ENCODE data around the gene PRDM5.

PRDM5 gene

GRCh38 chr4:120830204-120830603 is 92.3 kb downstream of the PRDM5 start:
- H3K4me3 Mint-ChIP-seq: no peak overlapping the region
- no peaks in the 10 kb centered on the region for H3K9me3 Mint-ChIP-seq
- H3K27me3 Mint-ChIP-seq: no peaks in the 10 kb centered on the region
- H3K27ac Mint-ChIP-seq: no peak overlapping the region
- no peak for DNase-seq
- CTCF ChIA-PET: no interaction called here
- H3K36me3 Mint-ChIP-seq: no peaks in the 10 kb centered on the region
- H3K4me1 Mint-ChIP-seq: no peaks in the 10 kb centered on the region

- no peaks in the 10 kb centered on the region for H3K27me3 Mint-ChIP-seq
- H3K9me3 Mint-ChIP-seq: no peaks in the 10 kb centered on the region
- no peak overlapping the region for H3K4me3 Mint-ChIP-seq
- no peaks in the 10 kb centered on the region for H3K4me1 Mint-ChIP-seq
- CTCF ChIA-PET: no interaction called here
- DNase-seq: no peak
- H3K36me3 Mint-ChIP-seq: no peaks in the 10 kb centered on the region
- H3K27ac Mint-ChIP-seq: no peak overlapping the region
These were observed 93.3 kb downstream of the PRDM5 start for GRCh38 chr4:120829113-120829831.

GRCh38 chr4:120826853-120827252 is 95.7 kb downstream of the PRDM5 start:
- CTCF ChIA-PET: no interaction called here
- no peak overlapping the region for H3K27ac Mint-ChIP-seq
- no peaks in the 10 kb centered on the region for H3K36me3 Mint-ChIP-seq
- H3K4me3 Mint-ChIP-seq: no peak overlapping the region
- no peaks in the 10 kb centered on the region for H3K27me3 Mint-ChIP-seq
- H3K4me1 Mint-ChIP-seq: no peaks in the 10 kb centered on the region
- no peaks in the 10 kb centered on the region for H3K9me3 Mint-ChIP-seq
- DNase-seq: no peak

DNA sequence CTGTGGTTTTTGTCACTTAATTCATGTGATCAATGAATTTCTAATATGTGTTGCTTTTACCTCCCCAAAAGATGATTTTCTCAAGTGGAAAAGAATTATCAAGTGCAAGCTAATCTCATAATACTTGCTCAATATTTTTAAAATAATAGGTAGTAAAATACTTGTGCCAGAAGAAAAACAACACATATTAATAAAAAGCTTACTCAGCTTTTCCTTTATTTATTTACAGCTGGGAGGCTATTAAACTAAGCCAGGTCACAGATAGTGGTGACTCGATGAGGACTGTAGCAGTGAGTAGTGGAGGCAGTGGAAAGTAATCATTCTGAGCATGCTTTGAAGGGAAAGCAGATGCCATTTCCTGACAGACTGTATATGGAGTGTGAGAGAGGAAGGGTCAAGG is 96.1 kb downstream of the PRDM5 start:
- Mint-ChIP-seq H3K4me3 (no peak overlapping the region), H3K27ac (no peak overlapping the region), H3K27me3 (no peaks in the 10 kb centered on the region), H3K4me1 (no peaks in the 10 kb centered on the region), H3K36me3 (no peaks in the 10 kb centered on the region), H3K9me3 (no peaks in the 10 kb centered on the region)
- CTCF ChIA-PET: no interaction called here
- DNase-seq: no peak

DNA sequence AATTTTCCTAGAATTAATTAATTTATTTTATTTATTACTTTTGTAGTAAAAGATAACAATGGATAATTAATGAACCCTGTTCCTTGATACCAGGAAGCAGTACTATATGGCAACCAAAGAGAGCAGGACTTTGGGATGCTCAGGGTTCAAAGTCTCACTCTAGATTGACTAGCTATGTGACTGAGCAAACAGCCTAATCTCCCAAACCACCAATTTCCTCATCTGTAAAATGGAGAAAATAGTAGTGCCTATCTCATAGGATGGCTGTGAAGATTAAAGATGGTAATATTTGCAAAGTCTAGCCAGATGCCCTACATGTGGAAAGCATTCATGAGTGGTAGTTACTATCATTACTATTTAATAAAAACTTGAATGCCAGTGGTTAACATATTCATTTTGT is 97.6 kb downstream of the PRDM5 start:
- CTCF ChIA-PET: no interaction called here
- Mint-ChIP-seq H3K4me1 (peaks cover under 1% of the 10 kb centered on the region), H3K27ac (no peak overlapping the region), H3K27me3 (no peaks in the 10 kb centered on the region), H3K4me3 (no peak overlapping the region), H3K36me3 (no peaks in the 10 kb centered on the region), H3K9me3 (no peaks in the 10 kb centered on the region)
- no peak for DNase-seq

DNA sequence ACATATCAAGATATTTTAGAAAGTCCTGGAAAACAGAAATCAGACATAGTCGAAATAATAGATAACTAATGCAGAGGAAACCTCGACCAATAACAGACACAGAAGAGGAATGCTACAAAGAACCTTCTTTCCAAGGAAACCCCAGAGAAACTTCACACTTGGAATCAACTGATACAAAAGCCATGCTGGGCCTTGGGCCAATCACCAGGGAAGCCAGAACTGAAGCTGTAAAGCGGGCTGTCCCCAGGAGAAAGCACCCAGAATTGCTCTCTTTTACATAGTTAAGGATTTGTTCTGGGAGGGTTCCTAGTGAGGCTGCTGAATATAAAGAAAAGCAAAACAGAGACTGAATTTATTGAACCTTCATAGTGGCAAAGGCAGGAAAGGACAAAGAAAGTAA is 100.5 kb downstream of the PRDM5 start:
- no peaks in the 10 kb centered on the region for H3K9me3 Mint-ChIP-seq

DNA sequence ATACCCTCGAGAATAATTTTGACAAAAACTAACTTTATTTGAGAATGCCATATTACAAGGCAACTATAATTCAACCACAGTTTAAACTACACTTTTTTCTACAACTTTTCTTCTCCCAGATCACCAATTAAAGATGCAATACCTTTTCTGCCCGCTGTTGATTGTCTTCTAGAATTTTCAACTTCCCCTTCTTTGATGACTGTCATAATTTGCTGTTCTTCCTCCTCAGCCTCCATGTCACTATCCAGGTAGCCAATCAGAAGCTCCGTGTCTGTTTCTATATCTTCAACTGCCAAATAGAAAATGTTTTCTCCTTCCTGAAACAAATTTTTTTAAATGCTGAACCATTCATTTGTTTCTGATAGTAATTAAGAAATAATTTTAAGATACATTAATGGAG is 101.5 kb downstream of the PRDM5 start:
- H3K4me3 Mint-ChIP-seq: no peak overlapping the region
- no peak overlapping the region for H3K27ac Mint-ChIP-seq
- DNase-seq: no peak
- H3K4me1 Mint-ChIP-seq: peaks cover 4% of the 10 kb centered on the region
- H3K27me3 Mint-ChIP-seq: peaks cover 7% of the 10 kb centered on the region
- no peaks in the 10 kb centered on the region for H3K9me3 Mint-ChIP-seq
- no peaks in the 10 kb centered on the region for H3K36me3 Mint-ChIP-seq
- CTCF ChIA-PET: no interaction called here

More for the DNA sequence above, 100.5 kb downstream of the PRDM5 start:
- DNase-seq: no peak
- Mint-ChIP-seq H3K27ac (no peak overlapping the region), H3K4me1 (peaks cover 4% of the 10 kb centered on the region), H3K4me3 (no peak overlapping the region), H3K27me3 (no peaks in the 10 kb centered on the region), H3K36me3 (no peaks in the 10 kb centered on the region)
- CTCF ChIA-PET: no interaction called here

- H3K4me1 Mint-ChIP-seq: peaks cover 4% of the 10 kb centered on the region
- H3K9me3 Mint-ChIP-seq: no peaks in the 10 kb centered on the region
- CTCF ChIA-PET: no interaction called here
- DNase-seq: no peak
- H3K27me3 Mint-ChIP-seq: peaks cover 7% of the 10 kb centered on the region
- no peaks in the 10 kb centered on the region for H3K36me3 Mint-ChIP-seq
- no peak overlapping the region for H3K4me3 Mint-ChIP-seq
- H3K27ac Mint-ChIP-seq: no peak overlapping the region
These were observed 102.6 kb downstream of the PRDM5 start for GRCh38 chr4:120819805-120820437.

DNA sequence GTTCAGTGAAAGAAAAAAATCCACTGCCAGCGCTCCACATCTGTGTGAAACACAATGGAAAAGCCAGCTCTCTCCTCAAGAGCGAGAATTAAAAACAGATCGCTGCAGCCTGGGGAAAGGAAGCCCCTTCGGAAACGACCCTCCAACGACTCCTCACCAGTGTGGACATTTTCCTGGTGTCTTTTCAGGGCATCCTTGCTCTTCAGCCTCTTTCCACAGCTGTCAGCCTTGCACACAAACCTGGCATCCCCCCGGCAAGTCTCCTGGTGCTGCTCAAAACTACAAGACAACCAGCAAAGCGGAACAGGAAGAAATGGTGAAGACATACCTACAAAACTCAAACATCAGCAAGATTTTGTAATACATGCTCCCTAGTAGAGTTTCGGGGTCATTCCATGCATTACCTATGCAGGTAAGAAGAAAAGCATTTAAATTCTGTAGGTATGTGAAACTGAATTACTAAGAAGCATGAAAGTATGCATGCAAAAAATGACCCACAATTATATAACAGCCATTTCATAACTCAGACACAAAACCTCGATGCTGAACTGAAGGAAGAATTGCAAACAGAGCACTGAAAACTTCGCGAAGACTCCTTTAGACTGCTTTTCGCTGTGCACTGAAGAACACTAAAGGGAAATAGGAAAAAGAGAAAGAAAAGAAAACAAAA is 106.1 kb downstream of the PRDM5 start:
- no peaks in the 10 kb centered on the region for H3K9me3 Mint-ChIP-seq
- H3K27me3 Mint-ChIP-seq: peaks cover 10% of the 10 kb centered on the region
- H3K36me3 Mint-ChIP-seq: no peaks in the 10 kb centered on the region
- H3K4me1 Mint-ChIP-seq: peaks cover 4% of the 10 kb centered on the region
- no peak overlapping the region for H3K27ac Mint-ChIP-seq
- CTCF ChIA-PET: no interaction called here
- H3K4me3 Mint-ChIP-seq: no peak overlapping the region
- no peak for DNase-seq

DNA sequence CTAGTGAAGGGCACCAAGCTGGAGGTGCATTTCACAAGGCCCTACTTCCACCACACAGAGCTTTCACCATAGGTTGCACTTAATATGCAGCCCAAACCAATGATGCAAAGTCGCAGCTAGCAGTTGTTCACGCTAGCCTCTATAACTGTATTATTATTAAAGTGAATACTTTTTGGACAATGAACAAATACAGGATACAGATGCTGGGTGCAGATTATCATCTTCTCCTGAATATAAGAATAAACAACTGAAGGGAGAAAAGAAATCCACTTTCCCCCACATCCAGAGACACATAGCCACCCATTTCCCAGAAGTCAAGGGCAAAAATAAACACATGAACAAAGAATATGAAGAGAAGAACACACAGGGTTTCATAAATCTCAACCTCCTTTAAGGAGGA is 107.2 kb downstream of the PRDM5 start:
- CTCF ChIA-PET: no interaction called here
- Mint-ChIP-seq H3K9me3 (no peaks in the 10 kb centered on the region), H3K27me3 (peaks cover 10% of the 10 kb centered on the region), H3K4me1 (peaks cover 4% of the 10 kb centered on the region), H3K4me3 (no peak overlapping the region), H3K36me3 (no peaks in the 10 kb centered on the region), H3K27ac (no peak overlapping the region)
- DNase-seq: no peak

DNA sequence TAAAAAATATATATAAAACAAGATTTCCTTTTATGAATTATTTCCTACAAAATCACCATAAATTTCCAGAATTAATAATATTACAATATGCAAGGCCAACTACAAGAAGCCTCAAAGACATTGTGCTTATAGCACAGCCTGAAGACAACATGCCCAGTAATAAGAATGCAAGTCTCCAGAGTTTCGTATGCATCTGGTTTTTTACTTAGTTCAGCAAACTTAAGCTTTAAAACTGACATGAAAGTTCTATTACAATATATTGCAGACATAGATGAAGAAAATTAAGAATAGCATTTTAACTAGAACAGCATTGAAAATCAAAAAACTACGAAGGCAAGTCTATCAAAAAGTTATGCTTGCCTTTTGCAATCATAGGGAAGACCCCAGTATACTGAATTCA is 107.6 kb downstream of the PRDM5 start:
- H3K4me1 Mint-ChIP-seq: peaks cover 3% of the 10 kb centered on the region
- peaks cover 10% of the 10 kb centered on the region for H3K27me3 Mint-ChIP-seq
- no peak overlapping the region for H3K4me3 Mint-ChIP-seq
- DNase-seq: no peak
- no peaks in the 10 kb centered on the region for H3K9me3 Mint-ChIP-seq
- no peaks in the 10 kb centered on the region for H3K36me3 Mint-ChIP-seq
- CTCF ChIA-PET: no interaction called here
- H3K27ac Mint-ChIP-seq: no peak overlapping the region

- Mint-ChIP-seq H3K27me3 (peaks cover 10% of the 10 kb centered on the region), H3K27ac (no peak overlapping the region), H3K9me3 (peaks cover 6% of the 10 kb centered on the region), H3K4me3 (no peak overlapping the region), H3K4me1 (no peaks in the 10 kb centered on the region), H3K36me3 (no peaks in the 10 kb centered on the region)
- DNase-seq: no peak
- CTCF ChIA-PET: no interaction called here
These were observed 110.3 kb downstream of the PRDM5 start for GRCh38 chr4:120812216-120812615.

GRCh38 chr4:120809518-120809917 is 113.0 kb downstream of the PRDM5 start:
- peaks cover 8% of the 10 kb centered on the region for H3K9me3 Mint-ChIP-seq
- no peak for DNase-seq
- CTCF ChIA-PET: no interaction called here
- no peaks in the 10 kb centered on the region for H3K4me1 Mint-ChIP-seq
- no peaks in the 10 kb centered on the region for H3K36me3 Mint-ChIP-seq
- H3K4me3 Mint-ChIP-seq: no peak overlapping the region
- no peak overlapping the region for H3K27ac Mint-ChIP-seq
- H3K27me3 Mint-ChIP-seq: peaks cover 3% of the 10 kb centered on the region

DNA sequence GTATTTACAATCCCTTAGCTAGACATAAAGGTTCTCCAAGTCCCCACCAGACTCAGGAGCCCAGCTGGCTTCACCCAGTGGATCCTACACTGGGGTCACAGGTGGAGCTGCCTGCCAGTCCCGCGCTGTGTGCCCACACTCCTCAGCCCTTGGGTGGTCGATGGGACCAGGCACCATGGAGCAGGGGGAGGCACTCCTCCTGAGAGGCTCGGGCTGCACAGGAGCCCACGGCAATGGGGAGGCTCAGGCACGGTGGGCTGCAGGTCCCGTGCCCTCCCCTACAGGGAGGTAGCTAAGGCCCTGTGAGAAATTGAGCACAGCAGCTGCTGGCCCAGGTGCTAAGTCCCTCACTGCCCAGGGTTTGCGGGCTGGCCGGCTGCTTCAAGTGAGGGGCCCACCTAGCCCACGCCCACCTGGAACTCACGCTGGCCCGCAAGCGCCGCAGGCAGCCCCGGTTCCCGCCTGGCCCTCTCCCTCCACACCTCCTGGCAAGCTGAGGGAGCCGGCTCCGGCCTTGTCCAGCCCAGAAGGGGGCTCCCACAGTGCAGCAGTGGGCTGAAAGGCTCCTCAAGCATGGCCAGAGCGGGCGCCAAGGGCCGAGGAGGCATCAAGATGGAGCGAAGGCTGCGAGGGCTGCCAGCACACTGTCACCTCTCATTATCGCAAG is 113.9 kb downstream of the PRDM5 start:
- no peaks in the 10 kb centered on the region for H3K36me3 Mint-ChIP-seq
- H3K4me1 Mint-ChIP-seq: no peaks in the 10 kb centered on the region
- peaks cover 8% of the 10 kb centered on the region for H3K9me3 Mint-ChIP-seq
- no peak overlapping the region for H3K27ac Mint-ChIP-seq
- CTCF ChIA-PET: no interaction called here
- H3K27me3 Mint-ChIP-seq: peaks cover under 1% of the 10 kb centered on the region
- no peak overlapping the region for H3K4me3 Mint-ChIP-seq
- no peak for DNase-seq

Data from activated naive CD4-positive, alpha-beta T cell treated with anti-CD3 and anti-CD28 coated beads, Interleukin-2, amount 10 ng/mL, durations not matched to agents 7 days and 5 days (primary cell).